NCI-H460 (cell line): ENCODE data around the gene CGB5. TPM values are rescaled to one million over a fixed set of nuclear protein-coding genes. Genes with fewer than 3 reads are reported as not detected.
"Not testable (repeated sequence)": the region's sequence is repeated elsewhere in the genome, so short reads cannot be mapped to it uniquely, and the experiment has no call there.

Source experiments
- DNase-seq: peaks from one replicate; pipeline ENCODE4 v3.0.0-alpha.2; 2016; ENCODE audit warnings: low read depth; ENCODE audit errors: extremely low read depth
- total RNA-seq: library from RNA; depleted of rRNA; stranded (reverse); fragments of >200 nt; shearing (Covaris generic); gene quantifications from 2 replicates; pipeline ENCODE4 v1.2.3, GENCODE V29; 2014

CGB5 gene
- total RNA-seq, 1 experiment from 2014 or later: not detected

DNA sequence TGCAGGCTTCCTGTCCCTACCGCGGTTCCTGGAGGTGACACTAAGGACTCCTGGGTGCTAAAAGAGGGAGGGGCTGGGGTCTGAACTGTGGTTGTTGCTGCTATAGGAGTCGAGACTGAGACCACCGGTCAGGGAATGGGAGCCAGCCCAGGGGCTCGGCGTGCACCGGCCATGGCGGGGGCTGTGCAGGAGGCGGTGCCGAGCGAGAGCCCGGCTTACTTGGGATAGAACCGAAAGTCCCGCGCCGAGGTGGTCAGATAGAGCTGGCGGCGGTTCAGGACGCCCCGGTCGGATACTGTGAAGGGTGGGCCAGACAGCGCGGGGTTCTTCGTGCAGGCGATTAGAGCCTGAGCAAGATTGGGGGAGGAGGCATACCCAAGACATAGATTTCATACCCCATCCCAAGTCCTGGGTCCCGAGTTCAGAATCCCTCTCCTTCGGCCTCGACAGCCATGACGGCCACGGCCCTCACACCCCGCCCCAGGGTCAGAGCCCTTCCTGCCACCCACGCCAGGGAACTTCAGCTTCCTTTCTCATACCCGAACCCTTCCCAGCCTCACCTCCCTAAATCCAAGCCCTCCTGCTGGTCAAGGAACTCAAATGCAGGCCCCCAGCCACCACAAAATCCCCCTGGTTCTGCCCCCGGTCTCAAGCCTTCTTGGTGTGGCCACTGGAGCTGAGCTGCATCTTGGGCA is 13.4 kb downstream of the CGB5 start:
- DNase-seq: not testable (repeated sequence)

- DNase-seq: peak; percentile 31
Observed at GRCh38 chr19:49057636-49058234, 14.1 kb downstream of the CGB5 start, which contains the start of gene CGB7. Gene CGB7 (minus strand): TSS chr19:49057749. CDS start chr19:49055375, 2,374 bp downstream.

GRCh38 chr19:49058562-49058961 is 14.9 kb downstream of the CGB5 start:
- no peak for DNase-seq

- no peak for DNase-seq
Observed at GRCh38 chr19:49059053-49059452, 15.4 kb downstream of the CGB5 start.

DNA sequence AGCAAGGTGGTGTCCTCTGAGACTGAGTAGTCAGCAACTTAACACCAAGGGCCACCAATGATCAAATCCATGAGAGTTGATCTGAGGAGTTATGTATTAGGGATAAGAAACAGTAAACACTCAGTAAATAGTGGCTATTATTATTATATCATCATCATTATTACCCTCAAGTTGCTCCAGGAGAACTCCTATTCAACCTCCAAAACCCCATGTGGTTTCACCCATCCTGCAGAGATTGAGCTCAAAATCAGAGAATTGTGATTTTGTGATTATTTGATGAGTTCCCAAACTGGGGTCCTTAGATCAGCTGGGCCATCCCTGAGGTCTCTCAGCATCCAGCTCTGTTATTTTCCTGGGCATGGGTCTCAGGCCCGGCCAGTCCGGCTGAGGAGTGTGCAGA is 17.4 kb downstream of the CGB5 start:
- DNase-seq: no peak

DNA sequence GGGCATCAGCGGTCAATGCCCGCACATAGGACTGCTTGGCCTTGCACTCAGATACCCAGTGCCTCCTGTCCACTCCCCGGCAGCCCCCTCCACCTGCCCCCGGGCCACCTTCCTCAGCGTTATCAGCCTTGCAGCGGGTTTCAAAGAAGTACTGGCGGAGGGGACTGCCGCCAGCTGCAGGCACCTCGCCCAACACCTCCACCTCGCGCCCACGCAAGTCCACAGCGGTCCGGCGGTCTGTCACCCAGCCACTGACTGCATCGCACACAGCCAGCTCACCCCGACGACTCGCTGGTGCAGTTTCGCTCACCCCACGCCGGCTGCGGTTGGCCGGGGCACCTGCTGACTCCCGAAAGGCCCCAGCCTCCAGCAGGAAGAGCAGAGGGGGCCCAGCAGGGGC is 17.8 kb downstream of the CGB5 start:
- no peak for DNase-seq

- DNase-seq: no peak
Observed at GRCh38 chr19:49064029-49064629, 20.5 kb downstream of the CGB5 start.

- no peak for DNase-seq
Observed at GRCh38 chr19:49064768-49065611, 21.3 kb downstream of the CGB5 start, which contains the start of gene NTF4. Gene NTF4 (minus strand): TSS chr19:49064818. CDS start chr19:49061997, 2,821 bp downstream.

DNA sequence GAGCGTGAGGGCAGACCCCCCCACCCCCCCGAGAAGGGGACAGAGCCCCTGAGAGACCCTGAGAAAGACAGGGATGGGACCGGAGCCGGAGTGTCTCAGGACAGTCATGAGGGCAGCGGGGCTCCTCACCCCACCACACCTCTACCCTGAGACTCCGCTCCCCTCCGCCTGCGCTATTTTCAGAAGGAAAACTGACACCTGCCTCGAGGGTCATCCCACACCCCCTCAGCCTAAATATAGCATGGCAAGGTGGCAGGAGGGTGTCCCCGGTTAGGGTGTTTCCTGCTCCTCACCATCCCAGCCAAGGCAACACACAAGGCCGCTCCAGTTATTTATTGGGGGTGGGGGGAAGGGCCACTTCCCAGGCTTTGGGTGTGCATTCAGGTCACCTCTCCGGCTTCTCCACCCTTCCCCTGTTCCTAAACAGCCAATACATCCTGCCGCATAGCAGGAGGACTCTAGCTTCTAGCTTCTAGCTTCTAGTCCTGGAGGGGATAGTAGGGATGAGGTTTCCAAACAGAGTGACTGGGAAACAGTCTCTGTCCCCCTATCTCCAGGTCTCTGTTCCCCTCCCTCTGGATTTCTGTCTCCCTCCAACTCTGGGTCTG is 22.4 kb downstream of the CGB5 start:
- no peak for DNase-seq

- DNase-seq: no peak
Observed at GRCh38 chr19:49067554-49067953, 23.9 kb downstream of the CGB5 start.

GRCh38 chr19:49069026-49069425 is 25.4 kb downstream of the CGB5 start:
- DNase-seq: no peak

GRCh38 chr19:49070416-49070815 is 26.8 kb downstream of the CGB5 start:
- DNase-seq: no peak

DNA sequence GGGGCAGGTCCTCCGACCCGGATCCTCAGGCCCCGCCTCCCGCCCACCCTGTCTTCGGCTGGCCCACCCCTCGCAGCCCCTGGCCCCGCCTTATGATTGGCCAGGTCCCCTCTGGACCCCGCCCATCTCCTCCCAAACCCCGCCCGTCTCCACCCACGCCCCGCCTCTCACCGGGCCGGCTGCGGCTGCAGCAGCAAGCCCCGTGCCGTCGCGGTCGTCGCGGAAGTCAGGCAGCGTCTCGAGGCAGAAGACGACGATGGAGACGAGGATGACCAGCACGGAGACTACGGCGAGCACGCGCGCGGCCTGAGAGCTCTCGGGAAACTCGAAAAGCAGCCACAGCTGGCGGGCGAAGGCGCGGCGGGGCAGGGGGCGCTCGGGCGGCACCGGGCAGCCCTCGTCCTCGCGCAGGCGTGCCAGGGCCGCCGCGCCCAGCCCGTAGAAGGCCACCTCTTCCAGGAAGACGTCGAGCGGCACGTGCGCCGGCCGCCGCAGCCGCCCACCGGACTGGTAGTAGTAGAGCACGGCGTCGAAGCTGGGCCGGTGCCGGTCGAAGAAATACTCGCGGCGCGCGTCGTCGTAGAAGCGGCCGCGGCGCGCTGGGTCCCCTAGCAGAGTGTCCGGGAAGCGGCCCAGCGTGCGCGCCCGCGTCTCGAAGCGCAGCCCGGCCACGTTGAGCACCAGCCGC is 28.4 kb downstream of the CGB5 start:
- DNase-seq: no peak

DNA sequence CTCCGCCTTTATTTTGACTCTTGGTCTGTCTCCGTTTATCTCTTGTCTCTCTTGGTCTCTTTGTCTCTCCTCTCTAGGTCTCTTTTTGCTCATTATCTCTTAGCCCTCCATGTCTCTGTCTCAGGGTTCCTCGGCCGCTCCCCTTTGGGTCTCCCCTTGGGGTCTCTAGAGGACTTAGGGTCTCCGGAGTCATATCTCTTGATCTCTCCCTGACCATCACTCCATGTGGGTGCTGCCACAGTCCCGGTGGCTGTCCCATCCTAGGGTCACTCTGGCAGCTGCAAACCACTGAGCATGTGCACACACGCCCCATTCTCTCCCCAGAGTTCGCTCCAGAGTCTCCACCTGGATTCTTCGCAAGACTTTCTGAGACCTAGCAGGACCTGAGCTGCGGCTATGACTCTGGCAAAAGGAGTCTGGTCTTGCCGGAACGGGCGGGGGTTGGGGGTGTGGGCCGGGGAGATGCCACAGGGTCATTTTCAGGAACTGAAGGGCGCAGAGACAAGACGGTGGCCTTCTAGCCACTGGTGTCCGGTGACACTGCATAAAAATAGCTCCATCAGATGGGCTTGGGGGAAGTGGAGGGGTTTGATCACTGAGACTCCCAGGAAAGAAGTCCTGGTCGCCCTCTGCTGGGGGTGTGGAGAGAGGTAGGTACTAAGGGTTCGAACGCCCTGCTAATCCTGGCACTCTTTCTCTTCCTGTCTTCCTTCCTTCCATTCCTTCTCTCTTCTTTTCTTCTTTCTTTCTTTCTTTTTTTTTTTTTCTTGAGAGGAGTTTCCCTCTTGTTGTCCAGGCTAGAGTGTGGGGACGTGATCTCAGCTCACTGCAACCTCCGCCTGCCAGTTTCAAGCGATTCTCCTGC is 30.1 kb downstream of the CGB5 start:
- no peak for DNase-seq

- peak; percentile 47 for DNase-seq
Observed at GRCh38 chr19:49074869-49075268, 31.2 kb downstream of the CGB5 start.

GRCh38 chr19:49080392-49080791 is 36.7 kb downstream of the CGB5 start:
- no peak for DNase-seq

DNA sequence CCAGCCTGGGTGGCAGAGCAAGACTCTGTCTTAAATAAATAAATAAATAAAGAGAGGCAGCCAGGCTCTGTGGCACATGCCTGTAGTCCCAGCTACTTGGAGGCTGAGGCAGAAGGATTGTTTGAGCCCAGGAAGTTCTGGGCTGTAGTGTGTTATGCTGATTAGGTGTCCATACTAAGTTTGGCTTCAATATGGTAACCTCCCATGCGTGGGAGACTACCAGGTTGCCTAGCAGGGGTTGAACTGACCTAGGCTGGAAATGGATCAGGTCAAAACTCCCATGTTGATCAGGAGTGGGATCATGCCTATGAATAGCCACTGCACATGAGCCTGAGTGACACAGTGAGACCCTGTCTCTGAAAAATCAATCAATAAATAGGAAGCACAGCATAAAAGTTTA is 37.6 kb downstream of the CGB5 start:
- DNase-seq: no peak

- no peak for DNase-seq
Observed at GRCh38 chr19:49084206-49085019, 40.8 kb downstream of the CGB5 start.
